ENCODE results near the gene SLC16A13.
A peak's percentile ranks its signal among the peaks of the same experiment; 100 is the strongest.

SLC16A13 gene

DNA sequence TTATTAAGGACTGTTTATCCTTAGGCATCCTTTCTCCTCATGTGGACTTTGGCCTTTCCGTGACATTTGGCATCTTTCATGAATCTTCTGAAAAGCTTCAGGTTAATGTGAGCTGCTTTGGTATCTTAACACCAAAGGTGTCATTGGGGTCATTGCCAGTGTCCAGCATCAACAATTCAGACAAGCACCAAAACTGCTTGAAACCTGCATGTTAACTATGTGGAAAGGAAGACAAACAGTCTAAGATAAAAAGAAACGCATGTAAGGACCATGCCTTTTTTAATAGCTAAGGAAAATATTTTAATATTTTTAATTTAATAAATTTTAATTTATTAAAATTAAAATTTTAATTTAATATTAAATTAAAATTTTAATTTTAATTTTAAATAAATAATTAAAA is 32.1 kb upstream of the SLC16A13 start:
- ATAC-seq (ENCODE audit: low read depth), result no peak

DNA sequence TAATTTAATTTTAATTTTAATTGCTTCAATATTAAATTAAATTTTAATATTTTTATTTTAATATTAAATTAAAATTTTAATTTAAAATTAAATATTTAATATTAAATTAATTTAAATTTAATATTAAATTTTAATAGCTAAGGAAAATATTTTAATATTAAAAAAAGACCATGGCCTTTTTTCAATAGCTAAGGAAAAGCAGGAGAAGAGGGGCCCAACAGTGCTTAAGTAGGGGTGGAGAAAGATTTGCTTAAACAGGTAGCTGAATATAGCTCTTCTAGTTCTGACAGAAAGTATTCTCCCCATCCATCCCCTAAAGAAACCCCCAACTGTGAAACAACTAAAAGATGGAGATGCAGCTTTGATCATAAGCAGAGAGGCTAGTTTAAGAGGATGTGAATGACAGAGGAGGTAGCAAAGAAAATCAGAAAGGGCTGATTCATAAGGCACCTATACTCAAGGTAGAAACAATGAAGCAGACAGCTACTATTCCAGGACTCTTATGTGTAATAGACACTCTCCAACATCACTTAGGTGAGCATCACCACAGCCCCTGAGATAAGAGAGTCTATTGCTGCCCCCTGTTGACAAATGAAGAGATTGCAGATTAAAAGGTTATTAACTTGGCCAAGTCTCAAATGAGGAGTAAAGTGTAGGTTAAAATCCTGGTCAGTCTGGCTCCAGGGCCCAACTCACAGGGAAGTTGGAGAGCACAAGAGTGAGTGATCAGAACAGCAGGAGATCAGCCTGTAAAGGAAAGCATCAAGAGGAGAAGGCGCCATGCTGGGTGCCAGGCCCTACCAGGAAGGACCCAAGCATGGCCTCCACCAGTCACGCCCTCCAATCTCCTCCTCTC is 31.2 kb upstream of the SLC16A13 start:
- no peak overlapping the region for H3K4me3 Mint-ChIP-seq
- peak in 1 of 2 donors; percentile 77 for DNase-seq (ENCODE audit: low spot score in 2 of 2)
- H3K36me3 Mint-ChIP-seq, result peaks cover 25% of the 10 kb centered on the region
- no peak overlapping the region for H3K27ac Mint-ChIP-seq
- no peaks in the 10 kb centered on the region for H3K27me3 Mint-ChIP-seq
- ATAC-seq (ENCODE audit: low read depth), result peak; percentile 94
- H3K4me1 Mint-ChIP-seq, result peaks cover 15% of the 10 kb centered on the region
- H3K9me3 Mint-ChIP-seq, result no peaks in the 10 kb centered on the region

More for the DNA sequence above, 32.1 kb upstream of the SLC16A13 start:
- H3K4me3 Mint-ChIP-seq, result no peak overlapping the region
- H3K27ac Mint-ChIP-seq, result no peak overlapping the region
- no peaks in the 10 kb centered on the region for H3K9me3 Mint-ChIP-seq
- DNase-seq (ENCODE audit: low spot score in 2 of 2), result no peak
- no peaks in the 10 kb centered on the region for H3K27me3 Mint-ChIP-seq
- peaks cover 28% of the 10 kb centered on the region for H3K36me3 Mint-ChIP-seq
- H3K4me1 Mint-ChIP-seq, result peaks cover 14% of the 10 kb centered on the region

DNA sequence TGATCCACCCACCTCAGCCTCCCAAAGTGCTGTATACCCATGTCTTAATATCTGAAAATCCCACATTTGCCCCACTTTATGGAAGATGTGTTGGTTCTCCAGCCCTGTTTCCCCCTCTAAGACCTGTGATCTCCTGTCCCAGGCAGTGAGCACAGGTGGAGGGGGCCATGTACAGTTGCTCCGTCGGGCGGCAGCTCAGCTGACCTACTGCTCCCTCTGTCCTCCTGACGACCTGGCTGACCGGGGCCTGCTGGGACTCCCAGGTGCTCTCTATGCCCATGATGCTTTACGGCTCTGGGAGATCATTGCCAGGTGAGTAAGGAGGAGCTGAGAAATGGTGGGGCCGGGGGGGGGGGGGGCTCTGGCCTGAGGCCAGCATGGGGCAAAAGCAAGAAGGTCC is 30.1 kb upstream of the SLC16A13 start:
- ATAC-seq (ENCODE audit: low read depth), result no peak
- no peak overlapping the region for H3K4me3 Mint-ChIP-seq
- no peaks in the 10 kb centered on the region for H3K9me3 Mint-ChIP-seq
- peaks cover 23% of the 10 kb centered on the region for H3K4me1 Mint-ChIP-seq
- H3K27me3 Mint-ChIP-seq, result no peaks in the 10 kb centered on the region
- DNase-seq (ENCODE audit: low spot score in 2 of 2), result no peak
- no peak overlapping the region for H3K27ac Mint-ChIP-seq
- H3K36me3 Mint-ChIP-seq, result peaks cover 22% of the 10 kb centered on the region

DNA sequence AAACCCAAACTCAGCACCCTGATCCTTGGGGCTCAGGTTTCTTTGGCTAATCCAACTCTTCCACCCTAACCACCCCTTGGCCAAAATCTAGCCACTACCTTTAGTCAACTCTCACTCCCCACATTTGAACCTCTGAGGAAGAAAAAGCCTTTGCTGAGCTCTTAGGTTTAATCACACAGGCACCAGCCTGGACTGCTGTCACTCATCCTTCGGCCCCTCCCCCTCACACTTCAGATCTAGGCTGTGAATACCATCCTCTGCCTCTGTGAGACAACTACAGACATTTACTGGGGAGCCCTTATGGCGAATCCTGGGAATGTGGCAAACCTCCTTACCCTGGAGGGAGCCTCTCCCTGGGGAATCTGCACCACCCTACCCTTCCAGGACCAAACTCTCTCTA is 28.7 kb upstream of the SLC16A13 start:
- DNase-seq (ENCODE audit: low spot score in 2 of 2) (no peak), ATAC-seq (ENCODE audit: low read depth) (no peak)
- Mint-ChIP-seq H3K9me3 (no peaks in the 10 kb centered on the region), H3K4me1 (peaks cover 23% of the 10 kb centered on the region), H3K36me3 (peaks cover 13% of the 10 kb centered on the region), H3K27ac (no peak overlapping the region), H3K4me3 (no peak overlapping the region), H3K27me3 (no peaks in the 10 kb centered on the region)

DNA sequence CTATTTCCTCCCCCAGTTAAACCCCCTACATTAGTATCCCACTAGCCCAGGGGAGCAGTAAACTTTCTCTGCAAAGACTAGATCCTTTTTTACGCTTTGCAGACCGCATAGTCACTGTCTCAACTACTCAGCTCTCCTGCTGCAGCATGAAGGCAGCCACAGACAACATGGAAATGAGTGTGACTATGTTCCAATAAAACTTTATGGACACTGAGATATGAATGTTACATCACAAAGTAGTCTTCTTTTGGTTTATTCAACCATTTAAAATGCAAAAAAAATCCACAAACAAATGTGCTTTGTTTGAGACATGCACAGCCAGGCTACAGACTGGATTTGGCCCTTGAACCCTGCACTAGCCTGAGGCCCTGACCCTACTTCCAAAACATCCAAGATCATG is 25.3 kb upstream of the SLC16A13 start:
- Mint-ChIP-seq H3K9me3 (no peaks in the 10 kb centered on the region), H3K4me3 (peak overlapping the region; percentile 46), H3K27me3 (no peaks in the 10 kb centered on the region), H3K36me3 (peaks cover 4% of the 10 kb centered on the region), H3K27ac (no peak overlapping the region), H3K4me1 (peaks cover 37% of the 10 kb centered on the region)
- DNase-seq (ENCODE audit: low spot score in 2 of 2) (no peak), ATAC-seq (ENCODE audit: low read depth) (no peak)

DNA sequence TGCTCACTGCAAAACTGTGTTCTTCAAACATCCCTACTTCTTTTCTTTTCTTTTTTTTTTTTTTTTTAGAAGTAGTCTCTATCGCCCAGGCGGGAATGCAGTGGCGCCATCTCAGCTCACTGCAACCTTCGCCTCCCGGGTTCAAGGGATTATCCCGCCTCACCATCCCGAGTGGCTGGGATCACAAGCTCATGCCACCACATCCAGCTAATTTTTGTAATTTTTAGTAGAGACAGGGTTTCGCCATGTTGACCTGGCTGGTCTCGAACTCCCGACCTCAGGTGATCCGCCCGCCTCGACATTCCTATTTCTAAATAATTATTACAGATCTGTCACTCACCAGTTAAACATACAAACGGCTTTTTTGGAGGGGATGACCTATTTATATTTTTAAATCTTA is 24.4 kb upstream of the SLC16A13 start:
- H3K4me3 Mint-ChIP-seq, result peak overlapping the region; percentile 96
- peaks cover 4% of the 10 kb centered on the region for H3K36me3 Mint-ChIP-seq
- peaks cover 41% of the 10 kb centered on the region for H3K4me1 Mint-ChIP-seq
- DNase-seq (ENCODE audit: low spot score in 2 of 2), result no peak
- peak overlapping the region; percentile 99 for H3K27ac Mint-ChIP-seq
- no peaks in the 10 kb centered on the region for H3K9me3 Mint-ChIP-seq
- no peaks in the 10 kb centered on the region for H3K27me3 Mint-ChIP-seq
- no peak for ATAC-seq (ENCODE audit: low read depth)

DNA sequence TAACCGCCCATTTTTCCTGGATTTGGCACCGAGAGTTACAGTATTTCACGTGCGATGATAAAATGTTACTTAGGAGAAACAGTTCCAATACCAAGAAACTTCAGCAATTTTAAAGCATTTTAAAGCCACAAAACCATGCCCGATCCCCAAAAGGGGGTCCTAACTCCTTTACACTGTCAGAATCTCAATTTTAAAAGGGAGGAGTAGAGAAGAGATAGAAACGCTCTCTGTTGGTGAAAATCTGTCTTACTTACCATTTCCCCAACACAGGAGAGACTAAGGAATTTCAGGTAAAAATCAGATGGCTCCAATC is 23.9 kb upstream of the SLC16A13 start:
- H3K4me3 Mint-ChIP-seq, result peak overlapping the region; percentile 96
- no peak for ATAC-seq (ENCODE audit: low read depth)
- no peaks in the 10 kb centered on the region for H3K9me3 Mint-ChIP-seq
- no peaks in the 10 kb centered on the region for H3K27me3 Mint-ChIP-seq
- DNase-seq (ENCODE audit: low spot score in 2 of 2), result no peak
- H3K27ac Mint-ChIP-seq, result peak overlapping the region; percentile 99
- H3K4me1 Mint-ChIP-seq, result peaks cover 40% of the 10 kb centered on the region
- peaks cover 6% of the 10 kb centered on the region for H3K36me3 Mint-ChIP-seq

DNA sequence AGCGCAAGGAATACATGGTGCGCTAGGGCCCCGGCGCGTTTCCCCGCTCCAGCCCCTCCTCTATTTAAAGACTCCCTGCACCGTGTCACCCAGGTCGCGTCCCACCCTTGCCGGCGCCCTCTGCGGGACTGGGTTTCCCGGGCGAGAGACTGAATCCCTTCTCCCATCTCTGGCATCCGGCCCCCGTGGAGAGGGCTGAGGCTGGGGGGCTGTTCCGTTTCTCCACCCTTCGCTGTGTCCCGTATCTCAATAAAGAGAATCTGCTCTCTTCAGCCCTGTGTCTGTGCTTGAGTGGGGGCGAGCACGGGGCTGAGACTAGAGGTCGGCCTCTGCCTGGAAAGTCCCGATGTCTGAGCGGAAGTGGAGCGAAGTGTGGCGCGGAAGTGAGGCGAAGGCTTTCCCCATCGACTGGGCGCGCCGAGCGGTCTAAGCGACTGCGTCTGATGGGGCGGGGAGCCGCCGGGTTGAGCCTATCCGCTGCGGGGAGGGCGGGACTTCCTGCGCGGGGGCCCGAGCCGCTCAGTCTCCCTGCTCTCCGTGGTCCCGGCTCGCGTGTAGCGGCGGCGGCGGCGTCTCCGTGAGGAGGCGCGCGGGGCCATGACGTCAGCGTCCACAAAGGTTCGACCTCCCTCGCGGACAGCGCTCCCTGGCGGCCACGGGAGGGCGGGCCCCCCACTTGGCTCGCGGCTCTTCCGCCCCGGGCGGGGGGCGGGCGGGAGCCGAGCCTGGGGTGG is 21.4 kb upstream of the SLC16A13 start:
- peaks cover 38% of the 10 kb centered on the region for H3K4me1 Mint-ChIP-seq
- peak; percentile 92 to 96 for DNase-seq (ENCODE audit: low spot score in 2 of 2)
- H3K27me3 Mint-ChIP-seq, result no peaks in the 10 kb centered on the region
- H3K9me3 Mint-ChIP-seq, result no peaks in the 10 kb centered on the region
- H3K27ac Mint-ChIP-seq, result peak overlapping the region; percentile 99
- peaks cover 11% of the 10 kb centered on the region for H3K36me3 Mint-ChIP-seq
- peak overlapping the region; percentile 96 for H3K4me3 Mint-ChIP-seq
- peak; percentile 78 for ATAC-seq (ENCODE audit: low read depth)

DNA sequence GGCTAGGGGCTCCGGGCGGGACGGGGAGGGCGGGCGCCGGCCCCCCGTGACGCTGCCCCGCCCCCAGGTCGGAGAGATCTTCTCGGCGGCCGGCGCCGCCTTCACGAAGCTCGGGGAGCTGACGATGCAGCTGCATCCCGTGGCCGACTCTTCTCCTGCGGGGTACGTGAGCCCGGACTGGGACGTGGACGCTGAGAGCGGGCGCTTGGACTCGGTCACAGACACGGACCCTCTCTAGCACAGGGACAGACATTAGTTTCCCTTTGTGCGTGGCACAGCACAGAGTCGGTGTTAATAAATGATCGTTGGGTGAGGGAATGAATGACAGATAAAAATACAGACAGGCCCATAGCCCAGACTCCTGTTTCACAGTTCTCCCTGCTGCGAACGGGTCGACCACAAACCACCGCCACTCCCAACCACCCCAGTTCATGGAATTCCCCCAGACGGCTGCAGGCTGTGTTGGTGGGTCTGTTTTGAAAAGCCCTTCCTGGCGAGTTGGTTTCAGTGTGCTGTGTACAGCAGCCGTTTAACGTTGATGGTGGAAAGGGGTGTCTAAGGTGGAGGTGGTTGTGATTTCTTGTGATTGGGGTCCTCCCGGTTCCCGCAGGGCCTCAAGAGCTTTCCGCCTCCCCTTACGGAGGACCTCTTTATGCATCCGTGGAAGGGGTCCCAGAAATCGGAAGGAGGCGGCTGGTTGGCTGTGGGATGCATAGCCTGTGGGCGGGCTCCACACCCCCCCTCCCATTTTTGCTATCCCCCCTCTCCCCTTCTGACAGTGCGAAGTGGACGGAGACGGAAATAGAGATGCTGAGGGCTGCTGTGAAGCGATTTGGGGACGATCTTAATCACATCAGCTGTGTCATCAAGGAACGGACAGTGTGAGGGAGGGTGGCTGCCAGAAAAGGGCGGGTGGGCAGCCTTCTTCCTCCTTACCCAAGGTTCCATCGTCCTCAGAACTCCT is 20.5 kb upstream of the SLC16A13 start:
- Mint-ChIP-seq H3K4me3 (peak overlapping the region; percentile 92), H3K9me3 (no peaks in the 10 kb centered on the region), H3K27ac (peak overlapping the region; percentile 99), H3K27me3 (no peaks in the 10 kb centered on the region), H3K36me3 (peaks cover 9% of the 10 kb centered on the region), H3K4me1 (peaks cover 34% of the 10 kb centered on the region)
- DNase-seq (ENCODE audit: low spot score in 2 of 2) (peak in 1 of 2 donors; percentile 72), ATAC-seq (ENCODE audit: low read depth) (peak; percentile 41)

DNA sequence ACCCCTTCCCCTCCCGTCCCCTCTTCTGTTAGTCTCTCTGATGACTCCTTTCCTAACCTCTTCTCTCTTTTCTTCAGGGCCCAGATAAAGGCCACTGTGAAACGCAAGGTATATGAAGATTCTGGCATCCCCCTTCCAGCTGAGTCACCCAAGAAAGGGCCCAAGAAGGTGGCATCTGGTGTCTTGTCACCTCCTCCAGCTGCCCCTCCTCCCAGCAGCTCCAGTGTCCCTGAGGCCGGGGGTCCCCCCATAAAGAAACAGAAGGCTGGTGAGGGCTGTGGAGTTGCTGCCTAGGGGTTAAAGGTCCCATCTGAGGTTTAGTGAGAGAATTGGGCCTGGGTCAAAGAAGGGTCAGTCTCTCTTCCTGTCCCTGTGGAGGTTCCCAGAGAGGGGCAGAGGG is 19.4 kb upstream of the SLC16A13 start:
- Mint-ChIP-seq H3K27me3 (no peaks in the 10 kb centered on the region), H3K4me1 (peaks cover 27% of the 10 kb centered on the region), H3K36me3 (peaks cover 8% of the 10 kb centered on the region), H3K27ac (peak overlapping the region; percentile 99), H3K4me3 (peak overlapping the region; percentile 17), H3K9me3 (no peaks in the 10 kb centered on the region)
- ATAC-seq (ENCODE audit: low read depth) (no peak), DNase-seq (ENCODE audit: low spot score in 2 of 2) (no peak)

DNA sequence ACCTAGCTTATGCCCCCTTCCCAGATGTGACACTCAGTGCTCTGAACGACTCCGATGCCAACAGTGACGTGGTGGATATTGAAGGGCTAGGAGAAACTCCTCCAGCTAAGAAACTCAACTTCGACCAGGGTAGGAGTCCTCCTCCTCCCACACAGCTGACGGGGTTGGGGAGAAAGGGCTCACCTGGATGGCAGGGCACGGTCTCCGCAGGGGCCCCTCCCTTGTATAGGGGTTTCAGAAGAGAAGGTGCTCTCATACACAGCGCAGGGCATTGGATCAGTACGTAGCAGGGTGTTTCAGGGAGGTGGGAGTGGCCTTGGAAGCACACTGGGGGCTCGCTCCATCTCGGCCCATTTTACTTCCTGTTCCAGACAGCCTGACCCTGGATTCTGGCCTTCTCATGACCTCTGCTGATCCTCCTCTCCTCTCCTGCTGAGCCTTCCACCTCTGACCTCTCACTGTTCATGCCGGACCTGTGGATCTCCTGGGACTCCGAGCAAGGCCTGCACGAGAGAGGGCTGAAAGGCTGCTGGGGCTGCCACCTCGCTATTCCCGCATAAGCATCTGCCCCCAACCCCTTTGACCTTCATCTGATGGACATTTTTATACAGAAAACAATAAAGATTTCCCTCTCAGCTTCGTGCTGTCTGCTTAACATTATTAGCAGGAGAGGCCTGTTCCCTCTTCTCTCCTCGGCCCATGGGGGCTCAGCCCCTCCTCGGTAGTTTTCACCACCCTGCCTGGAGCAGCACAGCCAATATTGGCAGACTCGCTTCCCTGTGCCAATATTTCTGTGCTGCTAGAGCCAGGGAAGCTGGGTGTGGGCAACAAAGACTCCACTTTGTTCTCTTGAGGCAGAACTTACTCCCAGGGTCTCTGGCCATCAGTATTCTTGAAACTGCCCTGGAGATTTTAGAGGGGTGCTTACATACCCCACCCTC is 18.7 kb upstream of the SLC16A13 start:
- Mint-ChIP-seq H3K4me3 (no peak overlapping the region), H3K27ac (peak overlapping the region; percentile 99), H3K9me3 (no peaks in the 10 kb centered on the region), H3K27me3 (no peaks in the 10 kb centered on the region), H3K4me1 (peaks cover 32% of the 10 kb centered on the region), H3K36me3 (peaks cover 8% of the 10 kb centered on the region)
- DNase-seq (ENCODE audit: low spot score in 2 of 2) (no peak), ATAC-seq (ENCODE audit: low read depth) (no peak)

DNA sequence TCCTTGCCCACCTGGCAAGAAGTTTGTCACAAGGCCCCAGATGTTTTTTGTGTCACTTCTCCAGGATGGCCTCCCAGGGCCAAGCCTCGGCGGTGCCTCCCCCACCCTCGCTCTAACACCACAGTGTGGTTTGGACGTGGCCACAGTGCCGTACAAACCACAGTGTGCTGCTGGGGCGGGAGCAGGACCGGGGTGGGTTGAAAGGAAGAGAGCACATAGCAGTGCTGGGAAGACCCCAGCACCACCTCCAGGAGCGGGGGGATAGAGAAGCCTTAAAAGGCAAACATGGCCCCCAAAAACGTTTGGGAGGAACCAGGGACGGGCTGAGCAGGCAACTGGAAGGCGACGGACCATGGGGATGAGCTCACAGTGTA is 18.0 kb upstream of the SLC16A13 start:
- no peaks in the 10 kb centered on the region for H3K27me3 Mint-ChIP-seq
- peaks cover 38% of the 10 kb centered on the region for H3K4me1 Mint-ChIP-seq
- ATAC-seq (ENCODE audit: low read depth) (no peak), DNase-seq (ENCODE audit: low spot score in 2 of 2) (no peak)
- no peaks in the 10 kb centered on the region for H3K9me3 Mint-ChIP-seq
- H3K4me3 Mint-ChIP-seq, result no peak overlapping the region
- H3K27ac Mint-ChIP-seq, result peak overlapping the region; percentile 60
- peaks cover 8% of the 10 kb centered on the region for H3K36me3 Mint-ChIP-seq

DNA sequence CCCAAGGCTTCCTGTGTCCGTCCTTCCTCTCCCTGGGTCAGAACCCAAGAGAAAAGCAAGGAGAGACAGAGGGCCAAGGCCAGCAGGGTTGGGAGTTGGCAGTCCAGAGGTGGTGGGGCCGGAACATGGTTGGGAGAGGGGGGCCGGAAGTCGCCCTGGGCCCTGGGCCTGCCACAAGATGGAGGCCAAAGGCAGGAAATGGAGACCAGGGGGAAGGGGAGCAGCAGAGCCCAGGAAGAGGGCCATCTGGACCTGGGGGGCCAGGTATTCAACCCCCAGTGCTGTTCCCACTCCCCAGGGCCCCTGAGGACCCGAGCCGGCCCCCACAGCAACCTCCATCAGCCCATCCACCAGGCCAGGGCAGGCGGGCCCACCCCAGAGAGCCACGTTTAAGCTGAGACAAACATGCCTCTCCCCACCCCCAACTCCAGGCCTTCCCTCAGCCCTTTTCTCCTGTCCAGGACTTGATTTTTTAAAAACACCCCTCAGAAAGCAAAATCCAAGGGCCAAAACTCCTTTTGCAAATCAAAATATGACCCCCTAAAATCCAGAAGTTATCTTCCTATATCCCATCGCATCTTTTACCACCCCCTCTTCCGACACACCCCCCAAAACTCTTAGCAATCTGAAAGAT is 17.4 kb upstream of the SLC16A13 start:
- no peak for ATAC-seq (ENCODE audit: low read depth)
- H3K27me3 Mint-ChIP-seq, result no peaks in the 10 kb centered on the region

More for the DNA sequence above, 17.4 kb upstream of the SLC16A13 start:
- no peaks in the 10 kb centered on the region for H3K9me3 Mint-ChIP-seq
- no peak overlapping the region for H3K4me3 Mint-ChIP-seq
- H3K27ac Mint-ChIP-seq, result no peak overlapping the region
- peaks cover 41% of the 10 kb centered on the region for H3K4me1 Mint-ChIP-seq
- DNase-seq (ENCODE audit: low spot score in 2 of 2), result no peak
- peaks cover 8% of the 10 kb centered on the region for H3K36me3 Mint-ChIP-seq

Measured in memory B cell (primary cell).